ENCODE data around the gene ARMC5. TPM values are rescaled to one million over a fixed set of nuclear protein-coding genes. Genes with fewer than 3 reads are reported as not detected.
A peak's percentile ranks its signal among the peaks of the same experiment; 100 is the strongest.

The ARMC5 gene
- total RNA-seq, 1 experiment from 2014 or later, result 18.6 TPM

GRCh38 chr16:31487071-31487719 is 27.9 kb downstream of the ARMC5 start:
- Histone ChIP-seq H3K9me2 (ENCODE audit: insufficient read depth) (no peaks in the 10 kb centered on the region), H4K20me1 (ENCODE audit: insufficient read depth) (no peaks in the 10 kb centered on the region), H3F3A (ENCODE audit: insufficient read depth, low read depth) (no peaks in the 10 kb centered on the region; the same call in 1 of the 2 replicates), H3K4me3 (peak overlapping the region; percentile 53; the same call in 1 of the 2 replicates), H3K9me3 (ENCODE audit: insufficient read depth, low read depth) (no peaks in the 10 kb centered on the region), H3K4me2 (peak overlapping the region; percentile 79), H3K27me3 (ENCODE audit: insufficient read depth, low read depth) (0 out of 2 replicates have a peak, but pooled peaks cover 4% of the 10 kb centered on the region), H3K27ac (no peak overlapping the region), H3K4me1 (replicated peaks; ENCODE audit: insufficient read depth) (0 out of 2 replicates have a peak, but pooled peaks cover 8% of the 10 kb centered on the region), H3K36me3 (ENCODE audit: low read depth) (no peaks in the 10 kb centered on the region), H2AFZ (peak overlapping the region; percentile 37; the same call in 1 of the 2 replicates), H3K79me2 (ENCODE audit: low read depth) (no peaks in the 10 kb centered on the region)
- TSS peak; percentile 8 for BruUV-seq (replicated peaks)
- TF ChIP-seq CTCF (conservative IDR thresholded peaks at IDR 0.05), result no peak
- no peak for TF ChIP-seq EZH2 (IDR thresholded peaks at IDR 0.05; ENCODE audit: low read depth)
- no peak for DNase-seq
- ChIA-PET CTCF (no interaction called here), POLR2A (ENCODE audit: unreplicated experiment) (interaction anchor here (0.6 kb wide), 1 partner anchor 9 kb away, joined by 3 read pairs; no protein-coding TSS in a partner anchor)
- intact Hi-C loops (cut with micrococcal nuclease; ENCODE audit: unreplicated experiment), result loop anchor here (1.0 kb wide), 1 partner anchor 9 kb away; no protein-coding TSS in a partner anchor

DNA sequence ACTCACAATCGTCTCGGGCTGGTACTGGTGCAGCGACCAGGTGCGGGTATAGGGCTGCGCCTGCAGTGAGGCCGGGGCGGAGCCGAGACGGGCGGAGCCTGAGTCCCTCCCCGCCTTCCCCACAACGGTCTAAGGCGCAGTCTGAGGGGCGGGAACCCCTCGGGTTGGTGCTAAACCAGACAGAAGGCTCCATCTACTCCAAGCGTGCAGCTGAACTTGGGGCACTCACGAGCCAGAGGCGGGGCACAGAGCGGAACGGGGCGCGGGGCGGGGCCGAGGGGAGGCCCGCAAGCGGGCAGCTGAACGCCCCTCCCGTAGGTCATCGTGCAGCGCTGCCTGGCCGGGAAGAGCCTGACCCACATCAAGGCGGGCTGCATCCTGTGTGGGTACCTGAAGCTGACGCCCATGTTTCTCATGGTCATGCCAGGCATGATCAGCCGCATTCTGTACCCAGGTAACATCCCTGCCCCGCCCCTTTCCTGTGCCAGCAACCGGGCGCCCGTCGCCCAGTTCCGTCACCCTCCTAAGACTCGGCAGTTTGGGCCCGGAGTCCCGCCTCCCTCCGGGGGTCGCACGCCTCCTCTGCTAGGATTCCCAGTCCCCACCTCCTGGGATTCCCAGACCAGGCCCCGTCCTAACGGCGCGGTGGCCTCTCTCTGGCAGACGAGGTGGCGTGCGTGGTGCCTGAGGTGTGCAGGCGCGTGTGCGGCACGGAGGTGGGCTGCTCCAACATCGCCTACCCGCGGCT is 28.6 kb downstream of the ARMC5 start:
- Histone ChIP-seq H3K9me2 (ENCODE audit: insufficient read depth) (no peaks in the 10 kb centered on the region), H3F3A (ENCODE audit: insufficient read depth, low read depth) (no peaks in the 10 kb centered on the region; the same call in 1 of the 2 replicates), H3K27me3 (ENCODE audit: insufficient read depth, low read depth) (no peaks in the 10 kb centered on the region), H3K9me3 (ENCODE audit: insufficient read depth, low read depth) (no peaks in the 10 kb centered on the region), H3K79me2 (ENCODE audit: low read depth) (no peaks in the 10 kb centered on the region), H3K36me3 (ENCODE audit: low read depth) (no peaks in the 10 kb centered on the region), H3K4me3 (peak overlapping the region; percentile 53; the same call in 1 of the 2 replicates), H3K4me2 (peak overlapping the region; percentile 79), H3K27ac (no peak overlapping the region), H3K4me1 (replicated peaks; ENCODE audit: insufficient read depth) (0 out of 2 replicates have a peak, but pooled peaks cover 8% of the 10 kb centered on the region), H4K20me1 (ENCODE audit: insufficient read depth) (no peaks in the 10 kb centered on the region), H2AFZ (peak overlapping the region; percentile 37; the same call in 1 of the 2 replicates)
- no TSS peak for BruUV-seq (replicated peaks)
- DNase-seq, result peak in 1 of 2 experiments; percentile 82
- POLR2A ChIA-PET (ENCODE audit: unreplicated experiment), result no interaction called here
- intact Hi-C loops (cut with micrococcal nuclease; ENCODE audit: unreplicated experiment), result loop anchor here (1.0 kb wide), 1 partner anchor 10 kb away; no protein-coding TSS in a partner anchor
- CTCF ChIA-PET, result no interaction called here
- TF ChIP-seq EZH2 (IDR thresholded peaks at IDR 0.05; ENCODE audit: low read depth) (no peak), CTCF (conservative IDR thresholded peaks at IDR 0.05) (no peak)

- intact Hi-C loops (cut with micrococcal nuclease; ENCODE audit: unreplicated experiment), result no loop called here
- no peak overlapping the region for H2AFZ ChIP-seq
- H3K27ac ChIP-seq, result no peak overlapping the region
- no peaks in the 10 kb centered on the region for H3K9me2 ChIP-seq (ENCODE audit: insufficient read depth)
- POLR2A ChIA-PET (ENCODE audit: unreplicated experiment), result no interaction called here
- BruUV-seq (replicated peaks), result no TSS peak
- no peak for DNase-seq
- no peaks in the 10 kb centered on the region for H3K27me3 ChIP-seq (ENCODE audit: insufficient read depth, low read depth)
- H3K4me1 ChIP-seq (replicated peaks; ENCODE audit: insufficient read depth), result 0 out of 2 replicates have a peak, but pooled peaks cover 8% of the 10 kb centered on the region
- TF ChIP-seq EZH2 (IDR thresholded peaks at IDR 0.05; ENCODE audit: low read depth), result no peak
- TF ChIP-seq CTCF (conservative IDR thresholded peaks at IDR 0.05), result no peak
- H3K4me3 ChIP-seq, result no peak overlapping the region
- H4K20me1 ChIP-seq (ENCODE audit: insufficient read depth), result no peaks in the 10 kb centered on the region
- H3K79me2 ChIP-seq (ENCODE audit: low read depth), result no peaks in the 10 kb centered on the region
- H3K4me2 ChIP-seq, result no peak overlapping the region; the same call in 1 of the 2 replicates
- H3K9me3 ChIP-seq (ENCODE audit: insufficient read depth, low read depth), result no peaks in the 10 kb centered on the region
- no peaks in the 10 kb centered on the region for H3K36me3 ChIP-seq (ENCODE audit: low read depth)
- CTCF ChIA-PET, result no interaction called here
- H3F3A ChIP-seq (ENCODE audit: insufficient read depth, low read depth), result no peaks in the 10 kb centered on the region; the same call in 1 of the 2 replicates
Measured at GRCh38 chr16:31488468-31489297, 29.4 kb downstream of the ARMC5 start.
